Heart right ventricle (tissue), 16 donors: ENCODE measurements around the gene TPBGL. TPM values are rescaled to one million over a fixed set of nuclear protein-coding genes. Genes with fewer than 3 reads are reported as not detected.

Experiments used
- ATAC-seq, 8 donors: fragments of 200-7000 bp; cut with Tn5 transposase; one replicate each; pipeline ENCODE4 v1.9.1; 2020; ENCODE audit warnings: mild to moderate bottlenecking in 8 of 8, moderate library complexity in 8 of 8, moderate number of reproducible peaks in 1 of 8
- DNase-seq, 2 donors: peaks; one replicate each; pipeline ENCODE4 v3.0.0-alpha.2; 2020
- H3K27ac ChIP-seq, 10 donors: fragments of 200-600 bp; sonication (generic) in 2 of 10; one replicate each; pipeline versions ENCODE4 v1.5.0 to v1.8.0; 2020 to 2022; ENCODE audit warnings: mild to moderate bottlenecking in 3 of 10
- H3K27me3 ChIP-seq, 7 donors: fragments of 200-600 bp; one replicate each; pipeline ENCODE4 v1.8.0; 2021 to 2022; ENCODE audit warnings: mild to moderate bottlenecking in 2 of 7
- H3K36me3 ChIP-seq, 9 donors: fragments of 200-600 bp; sonication (generic) in 1 of 9; one replicate each; pipeline versions ENCODE4 v1.5.0 to v1.8.0; 2020 to 2022; ENCODE audit warnings: mild to moderate bottlenecking in 2 of 9
- H3K4me1 ChIP-seq, 9 donors: fragments of 200-600 bp; sonication (generic) in 1 of 9; one replicate each; pipeline versions ENCODE4 v1.5.0 to v1.8.0; 2020 to 2022; ENCODE audit warnings: mild to moderate bottlenecking in 4 of 9
- H3K4me3 ChIP-seq, 10 donors: fragments of 200-600 bp; sonication (generic) in 2 of 10; one replicate each; pipeline versions ENCODE4 v1.5.0 to v1.8.0; 2020 to 2022; ENCODE audit warnings: mild to moderate bottlenecking in 7 of 10, moderate library complexity in 2 of 10
- H3K9me3 ChIP-seq, 11 donors: fragments of 200-600 bp in 10 of 11; sonication (generic) in 2 of 11; one replicate each; pipeline versions ENCODE4 v1.5.0 to v1.8.0; 2013 to 2022; ENCODE audit warnings: mild to moderate bottlenecking in 2 of 11, control low read depth in 1 of 11, moderate library complexity in 1 of 11
- CTCF ChIP-seq, 9 donors: fragments of 200-600 bp; sonication (generic) in 2 of 9; IDR thresholded peaks; one replicate each; pipeline versions ENCODE4 v1.5.0 to v1.8.0; 2021 to 2022; ENCODE audit warnings: antibody characterized with exemption in 9 of 9, mild to moderate bottlenecking in 5 of 9, moderate library complexity in 1 of 9
- WGBS, 2 donors: extraction: QIAGEN DNeasy Blood & Tissue Kit; methylation state at CpG; one replicate each; pipeline ENCODE4 v1.1.7; 2013; ENCODE audit warnings: inconsistent platforms in 1 of 2; 5-methylcytosine and 5-hydroxymethylcytosine counted together
- intact Hi-C, 10 donors: fragments of 100-400 bp; cut with DNase I; formaldehyde crosslinking; loops; one replicate each; pipeline versions ENCODE4 v1.11.1 to v1.14.2; 2022
- polyA plus RNA-seq, 2 donors: library from polyadenylated mRNA; stranded (reverse); fragments of 200-250 nt; gene quantifications; one replicate each; pipeline ENCODE4 v1.2.3, GENCODE V29; 2013
- total RNA-seq, 10 donors: library from RNA; stranded (reverse); fragmentation: NEBNext Ultra II Directional in 3 of 10; extraction: Animal tissue kit (Norgen Biotek cat#: 25700) in 3 of 10; gene quantifications; one replicate each; pipeline versions ENCODE4 v1.2.1 to v1.2.4, GENCODE V29; 2021 to 2023
- donor health status: Arrhythmogenic right ventricular cardiomyopathy.
- donor health status: ischemic (EF 13 %, LVEDD 7.1; RV severe dilation, severe dysfunction).
- donor health status: healthy with polysubstance abuse.
- donor health status: DM: no; HTN: yes; CAD: no.
- donor health status: DM: no; HTN: no; CAD: no.
- donor health status: ischemic (EF 25% LVEDD 6.9; RV normal size, moderate dysfunction).
- donor health status: ischemic (EF 25% LVEDD 5.7; RV mildly dilated, moderate dysfunction).
- donor health status: healthy.
- donor health status: DM: yes; HTN: yes; CAD: no.
- donor health status: Ischemic cardiomyopathy.
- donor health status: ischemic (EF 35%, LVEDD 5.7; RV mildly dilated, moderate dysfunction).
- donor health status: nonischemic (EF 11% LVEDD 7.7; RV severe dilation, severe dysfunction).
- donor health status: DM: yes; HTN: yes; CAD: no.
- donor health status: PGD.
- donor health status: ischemic (EF 29% LVEDD 5.4; RV normal size, mild dysfunction).
- donor health status: nonischemic (EF 23%, LVEDD 6.1; RV moderate dilation, normal function).

Gene TPBGL
- total and polyA plus RNA-seq, 12 donors: 0.07 to 0.37 (median 0.16) TPM; not detected in 5

- ATAC-seq (peak in 1 of 8 donors; percentile 14), DNase-seq (no peak)
- intact Hi-C loops: loop anchor here in 3 of 10 donors (2.0 kb wide), 4 partner anchors 53 to 63 kb away; partner anchors contain the start of gene SLCO2B1 (in 1 of the 3)
- 85 to 87% methylated on average over 10 of the region's 10 CpGs for WGBS, 2 donors
- TF ChIP-seq CTCF (IDR thresholded peaks at IDR 0.05): no peak
- Histone ChIP-seq H3K27me3 (no peaks in the 10 kb centered on the region), H3K4me3 (no peak overlapping the region), H3K27ac (peak overlapping the region in 1 of 10 donors; percentile 48), H3K36me3 (peaks cover 0 to 51% (median 0%) of the 10 kb centered on the region in 9 donors), H3K9me3 (no peaks in the 10 kb centered on the region), H3K4me1 (peaks cover 0 to 19% (median 10%) of the 10 kb centered on the region in 9 donors)
Observed at GRCh38 chr11:75204012-75204674, 36.4 kb upstream of the TPBGL start.

GRCh38 chr11:75204685-75205563 is 35.6 kb upstream of the TPBGL start:
- intact Hi-C loops: loop anchor here (1.0 to 5.0 kb wide), 9 partner anchors 37 to 183 kb away; partner anchors contain the start of genes SLCO2B1 (in 1 of the 10) and TPBGL (in 1 of the 10)
- Histone ChIP-seq H3K27ac (peak overlapping the region in 2 of 10 donors; percentile 9 to 48), H3K36me3 (peaks cover 0 to 44% (median 0%) of the 10 kb centered on the region in 9 donors), H3K9me3 (no peaks in the 10 kb centered on the region), H3K4me1 (peaks cover 0 to 12% (median 3%) of the 10 kb centered on the region in 9 donors), H3K4me3 (no peak overlapping the region), H3K27me3 (peaks cover 0 to 3% (median 0%) of the 10 kb centered on the region in 7 donors)
- peak; percentile 93 to 97 (median 96) for ATAC-seq
- WGBS, 2 donors: 26 to 28% methylated on average over 9 of the region's 9 CpGs
- peak; percentile 84 to 95 (median 93) for TF ChIP-seq CTCF (IDR thresholded peaks at IDR 0.05)
- peak; percentile 89 to 90 for DNase-seq

- 77 to 81% methylated on average over 5 of the region's 5 CpGs for WGBS, 2 donors
- Histone ChIP-seq H3K36me3 (peaks cover 0 to 38% (median 0%) of the 10 kb centered on the region in 9 donors), H3K9me3 (no peaks in the 10 kb centered on the region), H3K27me3 (peaks cover 0 to 7% (median 0%) of the 10 kb centered on the region in 7 donors), H3K27ac (no peak overlapping the region), H3K4me1 (peaks cover 0 to 10% (median 0%) of the 10 kb centered on the region in 9 donors), H3K4me3 (no peak overlapping the region)
- TF ChIP-seq CTCF (IDR thresholded peaks at IDR 0.05): no peak
- ATAC-seq: no peak
- intact Hi-C loops: loop anchor here (1.0 to 5.0 kb wide), 9 partner anchors 37 to 183 kb away; partner anchors contain the start of genes SLCO2B1 (in 1 of the 10) and TPBGL (in 1 of the 10)
- no peak for DNase-seq
Observed at GRCh38 chr11:75205564-75206020, 35.0 kb upstream of the TPBGL start.

GRCh38 chr11:75208446-75208845 is 32.1 kb upstream of the TPBGL start:
- no peak for DNase-seq
- intact Hi-C loops: loop anchor here in 6 of 10 donors (5.0 kb wide), 3 partner anchors 34 to 186 kb away; partner anchors contain the start of gene TPBGL (in 1 of the 6)
- WGBS, 2 donors: 29 to 46% methylated on average over 2 of the region's 2 CpGs

More at GRCh38 chr11:75208446-75208845, 32.1 kb upstream of the TPBGL start:
- no peak overlapping the region for H3K4me3 ChIP-seq
- no peak for ATAC-seq
- peaks cover 0 to 12% (median 0%) of the 10 kb centered on the region in 7 donors for H3K27me3 ChIP-seq
- no peak overlapping the region for H3K27ac ChIP-seq
- H3K36me3 ChIP-seq: peaks cover 0 to 12% (median 0%) of the 10 kb centered on the region in 9 donors
- H3K4me1 ChIP-seq: peaks cover 0 to 10% (median 0%) of the 10 kb centered on the region in 9 donors
- no peak for TF ChIP-seq CTCF (IDR thresholded peaks at IDR 0.05)
- no peaks in the 10 kb centered on the region for H3K9me3 ChIP-seq
